HUES48 (cell line): ENCODE results near the gene CDC5L.

Experiments used
- H3K27ac ChIP-seq: one replicate; pipeline ENCODE4 v1.7.0; 2013; ENCODE audit warnings: low read depth, low read length, inconsistent platforms
- H3K27me3 ChIP-seq: 2 replicates; pipeline ENCODE4 v1.6.1; 2013; ENCODE audit warnings: mild to moderate bottlenecking, low read length; ENCODE audit not compliant: control insufficient read depth, insufficient read depth
- H3K36me3 ChIP-seq: 2 replicates; pipeline ENCODE4 v1.6.1; 2013; ENCODE audit warnings: low read length; ENCODE audit not compliant: control insufficient read depth, insufficient read depth
- H3K4me1 ChIP-seq: 2 replicates; pipeline ENCODE4 v1.6.1; 2013; ENCODE audit warnings: mild to moderate bottlenecking, low read length; ENCODE audit not compliant: control insufficient read depth, insufficient read depth
- H3K4me3 ChIP-seq: 2 replicates; pipeline ENCODE4 v1.5.1; 2013; ENCODE audit warnings: mild to moderate bottlenecking, low read depth, low read length
- H3K9ac ChIP-seq: 2 replicates; pipeline ENCODE4 v1.6.1; 2013; ENCODE audit warnings: mild to moderate bottlenecking, low read depth, low read length, moderate library complexity
- H3K9me3 ChIP-seq: 2 replicates; pipeline ENCODE4 v1.6.1; 2013; ENCODE audit warnings: low read length; ENCODE audit not compliant: control insufficient read depth, insufficient read depth

The CDC5L gene

DNA sequence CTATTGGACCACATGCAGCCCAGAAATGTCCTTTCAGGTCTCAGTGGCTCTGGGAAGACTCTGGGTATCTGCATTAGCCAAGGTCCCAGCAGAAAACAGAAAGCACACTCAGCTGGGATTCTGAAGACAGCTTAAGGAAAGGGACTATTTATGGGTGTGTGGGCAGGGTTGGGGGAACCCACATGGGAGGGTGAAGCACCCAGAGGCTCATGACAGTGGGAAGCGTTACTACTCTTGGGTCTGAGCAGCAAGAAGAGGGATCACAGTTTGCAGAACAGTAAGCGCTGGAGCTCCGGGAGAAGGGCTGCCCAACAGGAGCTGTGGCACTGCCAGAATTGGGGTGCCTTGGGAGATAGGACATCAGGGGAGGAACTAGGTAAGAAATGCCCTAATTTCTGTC is 12.4 kb upstream of the CDC5L start:
- no peaks in the 10 kb centered on the region for H3K4me1 ChIP-seq

DNA sequence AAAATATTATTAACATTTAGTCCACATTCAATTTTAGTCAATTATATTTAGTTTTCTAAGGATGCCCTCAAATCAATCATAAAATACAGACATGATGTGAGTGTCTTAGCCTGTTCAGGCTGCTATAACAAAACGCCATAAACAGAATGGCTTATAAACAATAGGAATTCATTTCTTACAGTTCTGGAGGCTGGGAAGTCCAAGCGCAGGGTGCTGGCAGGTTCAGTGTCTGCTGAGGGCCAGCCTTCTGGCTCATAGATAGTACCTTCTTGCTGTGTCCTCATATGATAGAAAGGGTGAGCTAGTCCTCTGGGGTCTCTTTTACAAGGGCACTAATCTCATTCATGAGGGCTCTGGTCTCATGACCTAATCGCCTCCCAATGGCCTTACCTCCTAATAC is 10.0 kb upstream of the CDC5L start:
- H3K36me3 ChIP-seq: no peaks in the 10 kb centered on the region
- H3K27ac ChIP-seq: no peak overlapping the region
- no peaks in the 10 kb centered on the region for H3K27me3 ChIP-seq
- no peak overlapping the region for H3K9ac ChIP-seq
- H3K9me3 ChIP-seq: no peaks in the 10 kb centered on the region
- H3K4me1 ChIP-seq: no peaks in the 10 kb centered on the region
- no peak overlapping the region for H3K4me3 ChIP-seq

More for the DNA sequence above, 12.4 kb upstream of the CDC5L start:
- no peak overlapping the region for H3K4me3 ChIP-seq
- H3K27ac ChIP-seq: no peak overlapping the region
- H3K9ac ChIP-seq: no peak overlapping the region
- H3K36me3 ChIP-seq: no peaks in the 10 kb centered on the region
- no peaks in the 10 kb centered on the region for H3K9me3 ChIP-seq
- no peaks in the 10 kb centered on the region for H3K27me3 ChIP-seq

DNA sequence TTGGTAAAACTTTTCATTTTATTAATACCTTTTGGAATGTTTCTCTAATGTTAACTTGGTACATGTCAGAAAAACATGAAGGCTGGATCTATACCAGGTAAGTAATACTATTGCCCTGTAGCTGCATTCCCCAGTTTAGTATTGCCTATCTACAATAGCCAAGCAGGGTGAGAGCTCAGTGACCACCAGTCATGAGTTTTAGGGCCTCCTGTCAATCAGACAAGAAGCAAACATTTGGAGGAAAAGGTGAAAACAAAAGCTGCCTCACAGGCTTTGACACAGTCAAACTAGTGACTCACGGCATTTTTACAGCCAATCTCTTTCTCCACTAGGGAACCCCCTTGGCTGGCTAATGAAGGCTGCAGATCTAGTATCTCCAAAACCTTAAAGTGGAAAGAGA is 9.5 kb upstream of the CDC5L start:
- no peak overlapping the region for H3K9ac ChIP-seq
- H3K4me1 ChIP-seq: no peaks in the 10 kb centered on the region
- no peak overlapping the region for H3K27ac ChIP-seq
- H3K27me3 ChIP-seq: no peaks in the 10 kb centered on the region
- no peaks in the 10 kb centered on the region for H3K36me3 ChIP-seq
- H3K9me3 ChIP-seq: no peaks in the 10 kb centered on the region
- no peak overlapping the region for H3K4me3 ChIP-seq

DNA sequence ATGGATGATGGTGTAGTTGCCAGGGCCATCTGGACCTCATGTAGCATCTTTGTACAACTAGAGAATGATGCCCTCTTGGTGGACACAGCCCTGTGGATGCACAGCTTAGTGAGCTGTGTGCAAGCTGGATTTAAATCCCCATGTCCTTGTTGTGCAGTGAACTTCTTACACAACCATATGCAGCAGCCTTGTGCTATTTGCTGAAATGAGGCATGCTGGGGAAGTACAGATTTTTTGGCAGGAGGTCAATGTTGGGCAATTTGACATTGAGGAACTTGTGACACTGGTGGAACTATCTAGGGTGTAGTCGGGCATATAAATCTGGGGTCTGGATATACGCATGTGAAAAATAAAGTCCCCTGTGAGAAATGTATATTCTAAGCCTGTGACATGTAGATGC is 5.8 kb upstream of the CDC5L start:
- H3K27me3 ChIP-seq: no peaks in the 10 kb centered on the region
- peaks cover 3% of the 10 kb centered on the region; the same call in 1 of the 2 replicates for H3K4me1 ChIP-seq
- no peaks in the 10 kb centered on the region for H3K9me3 ChIP-seq
- no peak overlapping the region for H3K27ac ChIP-seq
- no peaks in the 10 kb centered on the region for H3K36me3 ChIP-seq
- no peak overlapping the region for H3K9ac ChIP-seq
- no peak overlapping the region for H3K4me3 ChIP-seq

- peak overlapping the region; percentile 86 for H3K4me3 ChIP-seq
- H3K36me3 ChIP-seq: peaks cover 21% of the 10 kb centered on the region
- H3K27ac ChIP-seq: peak overlapping the region; percentile 96
- H3K9ac ChIP-seq: peak overlapping the region; percentile 93; the same call in 1 of the 2 replicates
- no peaks in the 10 kb centered on the region for H3K9me3 ChIP-seq
- no peaks in the 10 kb centered on the region for H3K27me3 ChIP-seq
- peaks cover 16% of the 10 kb centered on the region; the same call in 1 of the 2 replicates for H3K4me1 ChIP-seq
Measured at GRCh38 chr6:44386364-44386928, 1.1 kb upstream of the CDC5L start.

DNA sequence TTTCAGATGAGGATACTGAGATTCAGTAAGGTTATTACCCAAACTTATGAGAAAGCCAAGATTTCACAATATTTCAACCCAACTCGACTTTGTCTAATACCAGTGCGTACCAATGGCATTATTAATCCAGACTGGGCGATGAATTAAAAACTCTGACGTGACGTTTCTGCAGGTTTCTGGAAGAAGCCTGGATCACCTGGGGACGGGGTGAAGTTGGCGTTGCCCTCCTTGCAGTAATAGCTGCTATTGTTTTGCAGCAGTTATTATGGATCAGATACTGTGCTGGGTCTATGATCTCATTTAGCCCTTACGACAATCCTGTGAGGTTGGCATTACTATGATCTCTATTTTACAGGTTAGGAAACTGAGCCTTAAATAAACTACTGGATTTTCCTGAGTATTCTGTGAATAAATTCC is 569 bp upstream of the CDC5L start:
- Histone ChIP-seq H3K4me1 (peaks cover 16% of the 10 kb centered on the region; the same call in 1 of the 2 replicates), H3K27me3 (no peaks in the 10 kb centered on the region), H3K4me3 (peak overlapping the region; percentile 86), H3K36me3 (peaks cover 26% of the 10 kb centered on the region), H3K9ac (peak overlapping the region; percentile 93), H3K9me3 (no peaks in the 10 kb centered on the region), H3K27ac (peak overlapping the region; percentile 96)

DNA sequence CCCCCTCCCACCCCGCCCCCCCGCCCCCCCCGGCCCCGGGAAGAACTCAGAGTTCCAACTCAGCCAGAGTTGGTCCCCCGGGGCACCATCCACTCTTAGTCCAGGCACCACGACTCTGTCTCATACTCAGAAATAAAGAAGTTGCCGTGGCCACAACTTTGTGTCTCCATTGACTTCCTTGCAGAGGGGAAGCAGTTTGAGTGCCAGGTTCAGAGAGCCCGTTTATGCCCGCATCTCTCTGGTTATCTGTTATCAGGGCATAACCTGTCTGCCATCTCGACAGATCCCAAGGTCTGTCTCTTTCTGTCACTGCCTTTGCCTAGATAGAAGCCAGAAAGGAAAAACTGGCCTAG is 605 bp downstream of the CDC5L start:
- Histone ChIP-seq H3K9ac (no peak overlapping the region), H3K27ac (peak overlapping the region; percentile 96), H3K27me3 (no peaks in the 10 kb centered on the region)

DNA sequence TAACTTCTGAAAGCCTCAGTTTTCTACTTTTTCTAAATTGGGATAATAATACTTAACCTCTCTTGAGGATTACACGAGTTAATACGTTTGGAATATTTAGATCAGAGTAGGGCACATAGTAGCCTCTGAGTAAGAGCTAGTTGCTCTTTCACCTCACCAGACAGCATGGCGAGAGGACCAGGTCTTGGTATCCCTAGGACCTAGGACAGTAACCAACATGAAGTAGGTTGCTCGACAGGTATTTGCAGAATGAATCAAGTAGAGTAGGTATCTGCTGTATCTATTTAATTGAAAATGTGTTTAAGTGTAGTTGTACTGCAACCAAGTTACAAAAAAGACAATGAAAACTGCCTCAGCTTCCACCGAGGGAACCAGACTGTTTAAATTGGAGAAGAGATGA is 1.4 kb downstream of the CDC5L start:
- H3K27ac ChIP-seq: no peak overlapping the region

More for the DNA sequence above, 605 bp downstream of the CDC5L start:
- Histone ChIP-seq H3K4me1 (peaks cover 16% of the 10 kb centered on the region; the same call in 1 of the 2 replicates), H3K4me3 (peak overlapping the region; percentile 86), H3K36me3 (peaks cover 37% of the 10 kb centered on the region), H3K9me3 (no peaks in the 10 kb centered on the region)

DNA sequence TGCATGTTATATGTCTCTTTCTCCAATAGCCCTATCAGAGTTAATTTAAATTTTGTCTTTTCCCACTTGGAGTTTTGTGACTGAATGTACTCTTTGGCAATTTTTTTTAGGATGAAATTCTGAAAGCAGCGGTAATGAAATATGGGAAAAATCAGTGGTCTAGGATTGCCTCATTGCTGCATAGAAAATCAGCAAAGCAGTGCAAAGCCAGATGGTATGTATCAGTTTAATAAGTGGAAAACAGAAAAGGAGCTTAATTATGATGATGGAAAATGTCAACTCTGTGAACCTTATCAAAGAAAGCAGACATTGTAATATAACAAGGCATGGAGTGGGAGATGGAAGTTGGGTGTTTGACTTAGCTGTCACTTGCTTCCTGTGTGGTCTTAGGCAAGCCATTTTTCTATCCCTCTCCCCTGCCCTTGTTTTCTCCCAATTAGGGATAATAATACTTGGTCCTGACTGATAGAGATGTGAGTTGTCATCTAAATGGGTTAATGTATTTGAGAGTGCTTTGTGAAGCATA is 2.7 kb downstream of the CDC5L start:
- no peak overlapping the region for H3K4me3 ChIP-seq
- no peak overlapping the region for H3K9ac ChIP-seq

More for the DNA sequence above, 1.4 kb downstream of the CDC5L start:
- Histone ChIP-seq H3K9me3 (no peaks in the 10 kb centered on the region), H3K9ac (no peak overlapping the region), H3K27me3 (no peaks in the 10 kb centered on the region), H3K36me3 (peaks cover 45% of the 10 kb centered on the region), H3K4me1 (peaks cover 16% of the 10 kb centered on the region; the same call in 1 of the 2 replicates), H3K4me3 (peak overlapping the region; percentile 86)

DNA sequence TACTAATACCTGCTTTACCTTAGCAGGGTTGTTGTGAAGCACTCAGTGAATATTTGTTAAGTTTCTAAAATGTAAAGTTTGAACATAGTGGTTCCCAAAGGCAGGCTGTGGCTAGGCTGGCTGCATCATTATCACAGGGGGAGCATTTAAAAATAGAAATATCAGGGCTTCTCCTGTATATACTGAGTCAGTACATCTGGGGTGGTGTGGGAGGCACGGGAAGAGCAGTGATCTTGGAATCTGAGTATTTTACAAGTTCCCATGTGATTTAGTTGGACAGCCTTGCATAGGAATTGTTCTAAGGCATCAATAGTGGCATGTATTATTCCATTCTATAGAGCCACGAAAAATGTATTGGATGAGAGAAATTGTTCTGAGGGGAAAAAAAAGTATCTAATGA is 8.0 kb downstream of the CDC5L start:
- Histone ChIP-seq H3K36me3 (peaks cover 89% of the 10 kb centered on the region), H3K4me3 (no peak overlapping the region), H3K4me1 (no peaks in the 10 kb centered on the region), H3K27ac (no peak overlapping the region), H3K9ac (no peak overlapping the region), H3K9me3 (no peaks in the 10 kb centered on the region), H3K27me3 (no peaks in the 10 kb centered on the region)

More for the DNA sequence above, 2.7 kb downstream of the CDC5L start:
- Histone ChIP-seq H3K27ac (no peak overlapping the region), H3K27me3 (no peaks in the 10 kb centered on the region), H3K36me3 (peaks cover 57% of the 10 kb centered on the region), H3K9me3 (no peaks in the 10 kb centered on the region), H3K4me1 (peaks cover 16% of the 10 kb centered on the region; the same call in 1 of the 2 replicates)

DNA sequence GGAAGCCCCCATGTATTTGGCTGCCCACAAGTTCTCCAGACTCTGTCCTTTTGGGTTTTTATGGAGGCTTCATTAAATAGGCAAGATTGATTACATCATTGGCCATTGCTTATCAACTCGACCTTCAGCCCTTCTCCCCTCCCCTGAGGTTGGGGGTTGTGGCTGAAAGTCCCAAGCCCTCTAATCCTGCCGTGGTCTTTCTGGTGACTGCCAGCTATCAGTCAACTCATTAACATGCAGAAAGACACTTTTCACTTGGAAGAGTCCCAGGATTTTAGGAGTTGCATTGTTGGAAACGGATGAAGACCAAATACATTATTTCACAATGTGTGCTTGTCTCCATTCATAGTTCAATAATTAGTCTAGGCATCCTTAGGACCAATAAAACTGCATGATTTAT is 9.5 kb downstream of the CDC5L start:
- H3K4me1 ChIP-seq: no peaks in the 10 kb centered on the region
- no peak overlapping the region for H3K9ac ChIP-seq
- no peaks in the 10 kb centered on the region for H3K27me3 ChIP-seq
- H3K36me3 ChIP-seq: peaks cover 86% of the 10 kb centered on the region
- H3K9me3 ChIP-seq: no peaks in the 10 kb centered on the region
- no peak overlapping the region for H3K27ac ChIP-seq
- H3K4me3 ChIP-seq: no peak overlapping the region
